ENCODE measurements around the gene RAB44.

DNA sequence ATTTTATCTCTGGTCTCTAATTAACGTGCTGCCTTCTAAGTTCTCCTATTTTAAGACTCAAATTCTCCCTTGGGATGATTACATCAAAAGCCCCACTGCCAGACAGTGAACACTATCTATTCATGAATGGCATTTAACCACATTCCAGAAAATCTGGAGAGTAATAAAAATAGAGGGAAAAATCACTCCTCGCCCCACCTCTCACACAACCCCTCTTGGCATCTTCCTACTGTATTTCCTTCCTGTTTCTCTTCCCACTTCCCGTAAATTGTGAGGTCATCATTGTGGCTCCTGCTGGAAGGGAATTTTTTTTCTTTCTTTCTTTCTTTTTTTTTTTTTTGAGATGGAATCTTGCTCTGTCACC, 31.5 kb downstream of the RAB44 start:
- TF ChIP-seq, protein P1, sequence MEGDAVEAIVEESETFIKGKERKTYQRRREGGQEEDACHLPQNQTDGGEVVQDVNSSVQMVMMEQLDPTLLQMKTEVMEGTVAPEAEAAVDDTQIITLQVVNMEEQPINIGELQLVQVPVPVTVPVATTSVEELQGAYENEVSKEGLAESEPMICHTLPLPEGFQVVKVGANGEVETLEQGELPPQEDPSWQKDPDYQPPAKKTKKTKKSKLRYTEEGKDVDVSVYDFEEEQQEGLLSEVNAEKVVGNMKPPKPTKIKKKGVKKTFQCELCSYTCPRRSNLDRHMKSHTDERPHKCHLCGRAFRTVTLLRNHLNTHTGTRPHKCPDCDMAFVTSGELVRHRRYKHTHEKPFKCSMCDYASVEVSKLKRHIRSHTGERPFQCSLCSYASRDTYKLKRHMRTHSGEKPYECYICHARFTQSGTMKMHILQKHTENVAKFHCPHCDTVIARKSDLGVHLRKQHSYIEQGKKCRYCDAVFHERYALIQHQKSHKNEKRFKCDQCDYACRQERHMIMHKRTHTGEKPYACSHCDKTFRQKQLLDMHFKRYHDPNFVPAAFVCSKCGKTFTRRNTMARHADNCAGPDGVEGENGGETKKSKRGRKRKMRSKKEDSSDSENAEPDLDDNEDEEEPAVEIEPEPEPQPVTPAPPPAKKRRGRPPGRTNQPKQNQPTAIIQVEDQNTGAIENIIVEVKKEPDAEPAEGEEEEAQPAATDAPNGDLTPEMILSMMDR (IDR thresholded peaks at IDR 0.05): no peak
- no peak for TF ChIP-seq EZH2 (IDR thresholded peaks at IDR 0.05)
